Prostate gland (tissue), 2 donors: ENCODE results near the gene TELO2. TPM values are rescaled to one million over a fixed set of nuclear protein-coding genes. Genes with fewer than 3 reads are reported as not detected.

Experiments used
- DNase-seq: peaks from one replicate; pipeline ENCODE4 v3.0.0-alpha.2; 2019; ENCODE audit warnings: low spot score
- H3K27ac ChIP-seq, 2 donors: fragments of 200-600 bp; sonication (generic); 2 replicates each; pipeline ENCODE4 v1.5.1; 2017 to 2019
- H3K27me3 ChIP-seq: fragments of 200-600 bp; sonication (generic); replicated peaks from 2 replicates; pipeline ENCODE4 v1.5.1; 2019; ENCODE audit not compliant: insufficient read depth
- H3K36me3 ChIP-seq, 2 donors: fragments of 200-600 bp; sonication (generic); 1 replicate in 1 of 2; 2 replicates in 1 of 2; pipeline versions ENCODE4 v1.5.1 to v1.8.1; 2017 to 2019
- H3K4me1 ChIP-seq: fragments of 200-600 bp; sonication (generic); replicated peaks from 2 replicates; pipeline ENCODE4 v1.5.1; 2019
- H3K4me3 ChIP-seq, 2 donors: fragments of 200-600 bp; sonication (generic); 2 replicates each; pipeline ENCODE4 v1.5.1; 2017 to 2019
- H3K9me3 ChIP-seq: fragments of 200-600 bp; sonication (generic); 2 replicates; pipeline ENCODE4 v1.5.1; 2017
- POLR2A ChIP-seq: fragments of 450-650 bp; IDR thresholded peaks from one replicate; pipeline ENCODE4 v1.6.1; 2016; ENCODE audit warnings: antibody characterized with exemption, mild to moderate bottlenecking
- POLR2AphosphoS5 ChIP-seq: sonication (generic); formaldehyde crosslinking; IDR thresholded peaks from one replicate; pipeline ENCODE4 v1.6.1; 2017; ENCODE audit warnings: antibody characterized with exemption
- WGBS: methylation state at CpG from one replicate; pipeline ENCODE4 v1.1.5; 2018; 5-methylcytosine and 5-hydroxymethylcytosine counted together
- intact Hi-C: fragments of 100-400 bp; cut with DNase I; formaldehyde crosslinking; loops from one replicate; pipeline ENCODE4 v1.14.2; 2022
- total RNA-seq, 2 donors: library from RNA; depleted of rRNA; stranded (reverse); fragments of >200 nt; gene quantifications; one replicate each; pipeline ENCODE4 v1.1.0, GENCODE V29; 2016
- TF ChIP-seq, protein P1 (sequence below), 4 experiments: fragments of 200-600 bp in 2 of 4; fragments of 450-650 bp in 2 of 4; sonication (generic) in 2 of 4; IDR thresholded peaks; 1 replicate in 3 of 4; 2 replicates in 1 of 4; pipeline ENCODE4 v1.5.1; 2016 to 2019; ENCODE audit warnings: antibody characterized with exemption in 4 of 4, mild to moderate bottlenecking in 2 of 4, moderate library complexity in 2 of 4

Gene TELO2
- total RNA-seq, 2 donors from 2014 or later = 35.1 to 53.5 TPM

DNA sequence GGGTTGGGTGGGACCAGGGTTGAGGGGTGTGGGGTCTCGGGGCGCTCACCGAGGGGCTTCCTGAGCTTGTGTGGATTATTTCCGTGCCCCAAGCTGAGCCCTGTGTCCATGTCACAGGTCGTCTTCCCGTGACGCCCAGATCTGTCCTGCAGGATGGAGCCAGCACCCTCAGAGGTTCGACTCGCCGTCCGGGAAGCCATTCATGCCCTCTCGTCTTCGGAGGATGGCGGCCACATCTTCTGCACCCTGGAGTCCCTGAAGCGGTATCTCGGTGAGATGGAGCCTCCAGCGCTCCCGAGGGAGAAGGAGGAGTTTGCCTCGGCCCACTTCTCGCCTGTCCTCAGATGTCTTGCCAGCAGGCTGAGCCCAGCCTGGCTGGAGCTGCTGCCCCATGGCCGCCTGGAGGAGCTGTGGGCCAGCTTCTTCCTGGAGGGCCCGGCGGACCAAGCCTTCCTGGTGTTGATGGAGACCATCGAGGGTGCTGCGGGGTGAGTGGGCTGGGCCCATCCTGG is 1.0 kb downstream of the TELO2 start:
- Histone ChIP-seq H3K4me3 (peak overlapping the region; percentile 71 to 85), H3K36me3 (peaks cover 0 to 10% of the 10 kb centered on the region in 2 donors), H3K9me3 (no peaks in the 10 kb centered on the region), H3K27me3 (no peaks in the 10 kb centered on the region), H3K27ac (peak overlapping the region; percentile 75 to 83), H3K4me1 (peaks cover 8% of the 10 kb centered on the region)
- TF ChIP-seq POLR2AphosphoS5 = peak; percentile 64
- TF ChIP-seq POLR2A = no peak
- TF ChIP-seq, protein P1, sequence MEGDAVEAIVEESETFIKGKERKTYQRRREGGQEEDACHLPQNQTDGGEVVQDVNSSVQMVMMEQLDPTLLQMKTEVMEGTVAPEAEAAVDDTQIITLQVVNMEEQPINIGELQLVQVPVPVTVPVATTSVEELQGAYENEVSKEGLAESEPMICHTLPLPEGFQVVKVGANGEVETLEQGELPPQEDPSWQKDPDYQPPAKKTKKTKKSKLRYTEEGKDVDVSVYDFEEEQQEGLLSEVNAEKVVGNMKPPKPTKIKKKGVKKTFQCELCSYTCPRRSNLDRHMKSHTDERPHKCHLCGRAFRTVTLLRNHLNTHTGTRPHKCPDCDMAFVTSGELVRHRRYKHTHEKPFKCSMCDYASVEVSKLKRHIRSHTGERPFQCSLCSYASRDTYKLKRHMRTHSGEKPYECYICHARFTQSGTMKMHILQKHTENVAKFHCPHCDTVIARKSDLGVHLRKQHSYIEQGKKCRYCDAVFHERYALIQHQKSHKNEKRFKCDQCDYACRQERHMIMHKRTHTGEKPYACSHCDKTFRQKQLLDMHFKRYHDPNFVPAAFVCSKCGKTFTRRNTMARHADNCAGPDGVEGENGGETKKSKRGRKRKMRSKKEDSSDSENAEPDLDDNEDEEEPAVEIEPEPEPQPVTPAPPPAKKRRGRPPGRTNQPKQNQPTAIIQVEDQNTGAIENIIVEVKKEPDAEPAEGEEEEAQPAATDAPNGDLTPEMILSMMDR (IDR thresholded peaks at IDR 0.05) = peak in 3 of 4 experiments; percentile 35 to 74 (median 67)
- peak; percentile 61 for DNase-seq
- intact Hi-C loops = loop anchor here (5.0 kb wide), 1 partner anchor 118 kb away; the partner anchor contains the start of genes CRAMP1 and IFT140
- WGBS = 25% methylated on average over 20 of the region's 25 CpGs

DNA sequence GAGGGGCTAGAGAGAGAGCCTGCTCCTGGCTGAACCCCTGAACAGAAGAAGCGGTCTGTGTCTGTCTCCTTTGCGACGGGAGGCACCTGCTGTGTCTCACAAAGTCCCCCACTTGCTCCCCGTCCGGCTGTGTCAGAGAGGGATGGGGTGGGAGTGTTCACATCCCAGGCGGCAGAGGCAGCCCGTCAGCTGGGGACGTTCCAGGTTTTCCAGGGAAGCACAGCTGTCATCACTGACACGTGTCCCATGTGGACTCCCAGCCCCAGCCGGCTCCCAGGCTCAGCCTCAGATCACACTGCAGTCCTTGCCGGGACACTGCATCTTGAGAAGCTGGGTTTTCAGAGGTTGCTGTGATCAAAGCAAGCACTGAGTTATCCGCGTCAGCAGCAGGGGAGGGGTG is 1.6 kb downstream of the TELO2 start:
- DNase-seq = no peak

DNA sequence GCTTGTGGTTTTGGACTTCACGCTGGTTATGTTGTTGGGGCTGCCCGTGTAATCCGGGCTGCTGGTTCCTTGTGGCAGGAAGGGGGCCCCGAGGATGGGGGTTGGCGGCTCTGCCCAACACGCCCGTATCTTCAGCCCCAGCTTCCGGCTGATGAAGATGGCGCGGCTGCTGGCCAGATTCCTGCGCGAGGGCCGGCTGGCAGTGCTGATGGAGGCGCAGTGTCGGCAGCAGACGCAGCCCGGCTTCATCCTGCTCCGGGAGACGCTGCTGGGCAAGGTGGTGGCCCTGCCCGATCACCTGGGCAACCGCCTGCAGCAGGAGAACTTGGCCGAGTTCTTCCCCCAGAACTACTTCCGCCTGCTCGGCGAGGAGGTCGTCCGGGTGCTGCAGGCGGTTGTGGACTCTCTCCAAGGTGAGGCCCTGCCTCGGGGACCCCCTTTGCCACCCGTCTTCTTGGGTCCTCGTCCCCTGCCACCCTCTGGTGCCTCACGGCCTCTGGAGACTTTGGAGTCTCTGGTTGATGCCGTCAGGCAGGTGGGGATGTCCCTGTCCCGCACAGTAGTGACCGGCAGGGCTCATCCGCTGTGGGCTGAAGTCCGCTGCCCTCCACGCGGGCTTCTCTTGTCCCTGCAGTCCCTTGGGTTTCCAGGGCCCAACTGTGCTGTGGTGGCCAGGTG is 2.2 kb downstream of the TELO2 start:
- Histone ChIP-seq H3K4me3 (no peak overlapping the region), H3K36me3 (peaks cover 0 to 10% of the 10 kb centered on the region in 2 donors), H3K27ac (no peak overlapping the region), H3K27me3 (no peaks in the 10 kb centered on the region), H3K9me3 (no peaks in the 10 kb centered on the region), H3K4me1 (peaks cover 8% of the 10 kb centered on the region)
- 92% methylated on average over 39 of the region's 39 CpGs for WGBS
- TF ChIP-seq POLR2AphosphoS5 = no peak
- TF ChIP-seq POLR2A = no peak
- TF ChIP-seq, protein P1 (IDR thresholded peaks at IDR 0.05) = no peak
- intact Hi-C loops = no loop called here
- DNase-seq = no peak

More for the DNA sequence above, 1.6 kb downstream of the TELO2 start:
- intact Hi-C loops = loop anchor here (5.0 kb wide), 1 partner anchor 118 kb away; the partner anchor contains the start of genes CRAMP1 and IFT140
- Histone ChIP-seq H3K4me1 (peaks cover 8% of the 10 kb centered on the region), H3K36me3 (peaks cover 0 to 10% of the 10 kb centered on the region in 2 donors), H3K27me3 (no peaks in the 10 kb centered on the region), H3K27ac (no peak overlapping the region), H3K9me3 (no peaks in the 10 kb centered on the region), H3K4me3 (peak overlapping the region; percentile 71 to 85)
- WGBS = 76% methylated on average over 13 of the region's 13 CpGs
- TF ChIP-seq POLR2AphosphoS5 = no peak
- TF ChIP-seq, protein P1 (IDR thresholded peaks at IDR 0.05) = no peak
- no peak for TF ChIP-seq POLR2A

DNA sequence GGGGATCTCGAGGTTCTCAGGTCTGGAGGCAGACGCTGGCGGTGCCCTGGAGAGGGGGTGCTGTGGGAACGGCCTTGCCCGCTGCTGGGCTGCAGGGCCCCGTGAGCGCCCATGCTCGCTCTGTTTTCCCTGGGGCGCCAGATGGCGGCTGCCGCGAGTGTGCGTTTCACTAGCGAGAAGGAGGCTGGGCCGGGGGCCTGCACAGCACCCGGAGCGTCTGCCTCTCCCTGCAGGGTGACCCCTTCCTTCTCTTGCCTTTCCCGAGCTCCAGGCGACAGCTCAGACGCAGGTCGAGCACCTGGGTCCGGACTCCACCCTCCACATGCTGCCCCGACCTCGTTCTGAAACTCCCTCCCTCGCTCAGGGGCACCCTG is 2.7 kb downstream of the TELO2 start:
- Histone ChIP-seq H3K4me1 (peaks cover 8% of the 10 kb centered on the region), H3K27me3 (no peaks in the 10 kb centered on the region), H3K9me3 (no peaks in the 10 kb centered on the region), H3K27ac (no peak overlapping the region), H3K36me3 (peaks cover 0 to 10% of the 10 kb centered on the region in 2 donors), H3K4me3 (no peak overlapping the region)
- intact Hi-C loops = no loop called here
- DNase-seq = no peak
- no peak for TF ChIP-seq POLR2A
- TF ChIP-seq, protein P1 (IDR thresholded peaks at IDR 0.05) = no peak
- TF ChIP-seq POLR2AphosphoS5 = no peak
- WGBS = 93% methylated on average over 25 of the region's 25 CpGs
